Nephron (organoid): ENCODE results near the gene PIP4K2A.

Source experiments
- H3K27ac Mint-ChIP-seq, 3 experiments: 2 replicates each; pipeline ENCODE4 v1.8.0; 2020; ENCODE audit warnings: mixed read lengths in 3 of 3, mild to moderate bottlenecking in 2 of 3, moderate library complexity in 1 of 3
- H3K27me3 Mint-ChIP-seq: 2 replicates; pipeline ENCODE4 v1.8.0; 2021; ENCODE audit warnings: low read depth, mild to moderate bottlenecking, moderate library complexity, mixed read lengths
- H3K36me3 Mint-ChIP-seq: 2 replicates; pipeline ENCODE4 v1.8.0; 2020; ENCODE audit warnings: low read depth, mixed read lengths
- H3K4me1 Mint-ChIP-seq: 2 replicates; pipeline ENCODE4 v1.8.0; 2020; ENCODE audit warnings: mixed read lengths
- H3K4me3 Mint-ChIP-seq, 3 experiments: 2 replicates each; pipeline ENCODE4 v1.8.0; 2020; ENCODE audit warnings: mild to moderate bottlenecking in 3 of 3, mixed read lengths in 3 of 3, moderate library complexity in 2 of 3
- H3K9me3 Mint-ChIP-seq: 2 replicates; pipeline ENCODE4 v1.8.0; 2020; ENCODE audit warnings: mixed read lengths
- TF ChIP-seq, protein P1 (sequence below), 3 experiments: fragments of 200-600 bp; sonication (generic); IDR thresholded peaks; one replicate each; pipeline ENCODE4 v1.5.0; 2021; ENCODE audit warnings: antibody characterized with exemption in 3 of 3; ENCODE audit not compliant: unreplicated experiment in 3 of 3

PIP4K2A gene

GRCh38 chr10:22673785-22674572, 40.4 kb downstream of the PIP4K2A start:
- no peaks in the 10 kb centered on the region for H3K9me3 Mint-ChIP-seq
- no peaks in the 10 kb centered on the region for H3K27me3 Mint-ChIP-seq
- H3K4me1 Mint-ChIP-seq = peaks cover 50% of the 10 kb centered on the region
- no peaks in the 10 kb centered on the region for H3K36me3 Mint-ChIP-seq
- peak overlapping the region in 1 of 3 experiments; percentile 14 for H3K4me3 Mint-ChIP-seq
- TF ChIP-seq, protein P1, sequence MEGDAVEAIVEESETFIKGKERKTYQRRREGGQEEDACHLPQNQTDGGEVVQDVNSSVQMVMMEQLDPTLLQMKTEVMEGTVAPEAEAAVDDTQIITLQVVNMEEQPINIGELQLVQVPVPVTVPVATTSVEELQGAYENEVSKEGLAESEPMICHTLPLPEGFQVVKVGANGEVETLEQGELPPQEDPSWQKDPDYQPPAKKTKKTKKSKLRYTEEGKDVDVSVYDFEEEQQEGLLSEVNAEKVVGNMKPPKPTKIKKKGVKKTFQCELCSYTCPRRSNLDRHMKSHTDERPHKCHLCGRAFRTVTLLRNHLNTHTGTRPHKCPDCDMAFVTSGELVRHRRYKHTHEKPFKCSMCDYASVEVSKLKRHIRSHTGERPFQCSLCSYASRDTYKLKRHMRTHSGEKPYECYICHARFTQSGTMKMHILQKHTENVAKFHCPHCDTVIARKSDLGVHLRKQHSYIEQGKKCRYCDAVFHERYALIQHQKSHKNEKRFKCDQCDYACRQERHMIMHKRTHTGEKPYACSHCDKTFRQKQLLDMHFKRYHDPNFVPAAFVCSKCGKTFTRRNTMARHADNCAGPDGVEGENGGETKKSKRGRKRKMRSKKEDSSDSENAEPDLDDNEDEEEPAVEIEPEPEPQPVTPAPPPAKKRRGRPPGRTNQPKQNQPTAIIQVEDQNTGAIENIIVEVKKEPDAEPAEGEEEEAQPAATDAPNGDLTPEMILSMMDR (IDR thresholded peaks at IDR 0.05; ENCODE audit: unreplicated experiment in 3 of 3) = no peak
- peak overlapping the region; percentile 25 to 57 (median 51) for H3K27ac Mint-ChIP-seq

GRCh38 chr10:22673091-22673392, 41.3 kb downstream of the PIP4K2A start:
- TF ChIP-seq, protein P1 (IDR thresholded peaks at IDR 0.05; ENCODE audit: unreplicated experiment in 3 of 3) = no peak
- Mint-ChIP-seq H3K27ac (no peak overlapping the region), H3K27me3 (no peaks in the 10 kb centered on the region), H3K4me1 (peaks cover 53% of the 10 kb centered on the region), H3K9me3 (no peaks in the 10 kb centered on the region), H3K4me3 (no peak overlapping the region), H3K36me3 (no peaks in the 10 kb centered on the region)

DNA sequence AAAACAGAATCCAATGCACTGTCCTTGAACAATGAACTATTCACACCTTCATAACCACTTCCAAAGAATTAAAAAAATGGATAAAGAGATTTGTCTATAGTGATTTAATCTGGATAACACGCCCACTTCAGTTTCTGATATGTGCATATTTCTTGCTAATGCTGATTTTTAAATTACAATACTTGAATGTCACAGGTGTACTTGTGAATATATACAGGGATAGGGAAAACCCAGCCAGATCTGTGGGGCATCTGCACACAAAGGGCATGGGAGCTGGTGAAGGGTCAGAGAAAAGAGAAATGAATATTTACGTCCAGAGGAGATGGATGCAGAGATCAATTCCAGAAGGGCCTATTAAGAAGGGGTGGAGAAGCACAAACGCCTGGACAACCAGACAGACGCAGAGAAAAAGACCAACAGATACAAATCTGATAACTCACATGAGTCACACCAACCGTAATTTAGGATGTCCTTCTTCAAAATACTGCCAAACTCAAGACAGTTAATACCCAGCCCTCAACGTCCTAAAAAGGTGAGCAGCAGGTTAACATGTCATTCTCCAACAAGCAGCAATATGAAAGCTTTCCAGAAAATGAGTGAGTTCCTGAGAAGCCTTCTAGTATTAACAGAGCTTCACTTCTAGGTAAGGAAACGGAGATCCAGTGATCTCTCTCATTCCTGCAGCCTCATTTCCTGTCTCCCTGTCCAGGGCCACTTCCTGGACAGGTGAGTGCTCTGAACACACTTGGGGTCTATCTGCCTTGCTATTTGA, 41.9 kb downstream of the PIP4K2A start:
- TF ChIP-seq, protein P1 (IDR thresholded peaks at IDR 0.05; ENCODE audit: unreplicated experiment in 3 of 3) = no peak
- Mint-ChIP-seq H3K4me3 (no peak overlapping the region), H3K4me1 (peaks cover 53% of the 10 kb centered on the region), H3K27ac (no peak overlapping the region), H3K36me3 (no peaks in the 10 kb centered on the region), H3K9me3 (no peaks in the 10 kb centered on the region), H3K27me3 (no peaks in the 10 kb centered on the region)

DNA sequence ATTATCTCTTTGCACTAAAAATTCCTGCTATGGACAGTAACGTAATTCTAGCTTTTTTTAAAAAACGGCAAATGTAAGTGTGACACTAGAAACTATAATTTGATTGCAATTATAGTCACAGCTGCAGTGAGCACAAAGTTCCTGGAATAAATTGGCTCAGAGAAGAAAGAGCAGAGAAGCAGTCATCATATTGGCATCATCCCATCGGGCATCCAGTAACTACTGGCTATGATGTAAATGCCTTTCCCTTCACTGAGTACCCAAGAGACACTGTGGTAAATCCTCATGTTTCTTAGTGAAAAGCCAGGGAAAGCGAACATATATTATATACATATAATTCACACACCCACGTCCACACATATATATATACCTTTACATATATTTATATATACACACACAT, 43.6 kb downstream of the PIP4K2A start:
- H3K4me1 Mint-ChIP-seq = peaks cover 59% of the 10 kb centered on the region
- H3K4me3 Mint-ChIP-seq = no peak overlapping the region
- H3K27me3 Mint-ChIP-seq = no peaks in the 10 kb centered on the region
- H3K27ac Mint-ChIP-seq = no peak overlapping the region
- no peaks in the 10 kb centered on the region for H3K9me3 Mint-ChIP-seq
- TF ChIP-seq, protein P1 (IDR thresholded peaks at IDR 0.05; ENCODE audit: unreplicated experiment in 3 of 3) = no peak
- H3K36me3 Mint-ChIP-seq = no peaks in the 10 kb centered on the region

GRCh38 chr10:22669163-22669711, 45.1 kb downstream of the PIP4K2A start:
- Mint-ChIP-seq H3K4me3 (no peak overlapping the region), H3K4me1 (peaks cover 59% of the 10 kb centered on the region), H3K36me3 (no peaks in the 10 kb centered on the region), H3K9me3 (no peaks in the 10 kb centered on the region), H3K27ac (no peak overlapping the region), H3K27me3 (no peaks in the 10 kb centered on the region)
- TF ChIP-seq, protein P1 (IDR thresholded peaks at IDR 0.05; ENCODE audit: unreplicated experiment in 3 of 3) = no peak
